DND-41 (cell line): ENCODE measurements around the gene EFHD2.

Experiments used
- ATAC-seq: fragments of 200-7000 bp; cut with Tn5 transposase; 3 replicates; pipeline ENCODE4 v1.9.1; 2021; ENCODE audit warnings: low read depth; ENCODE audit not compliant: insufficient read depth
- DNase-seq: peaks from one replicate; pipeline ENCODE4 v3.0.0-alpha.2; 2020
- H2AFZ ChIP-seq: 2 replicates; pipeline ENCODE4 v1.6.0; 2012; ENCODE audit warnings: low read depth, low read length
- H3K27ac ChIP-seq: 2 replicates; pipeline ENCODE4 v1.5.1; 2012; ENCODE audit warnings: low read length, inconsistent platforms
- H3K27me3 ChIP-seq: fragments of 200-600 bp; sonication (generic); 2 replicates; pipeline ENCODE4 v1.6.0; 2012; ENCODE audit warnings: low read length, mild to moderate bottlenecking, inconsistent platforms; ENCODE audit not compliant: insufficient read depth, poor library complexity
- H3K36me3 ChIP-seq: 2 replicates; pipeline ENCODE4 v1.5.1; 2012; ENCODE audit warnings: low read length, inconsistent platforms; ENCODE audit not compliant: insufficient read depth
- H3K4me1 ChIP-seq: 2 replicates; pipeline ENCODE4 v1.5.1; 2012; ENCODE audit warnings: mild to moderate bottlenecking, low read length; ENCODE audit not compliant: insufficient read depth
- H3K4me2 ChIP-seq: 2 replicates; pipeline ENCODE4 v1.6.0; 2012; ENCODE audit warnings: mild to moderate bottlenecking, moderate library complexity, low read length, inconsistent platforms; ENCODE audit not compliant: insufficient read depth
- H3K4me3 ChIP-seq, 2 experiments: fragments of 200-600 bp in 1 of 2; shearing (Covaris generic) in 1 of 2; 2 replicates each; pipeline ENCODE4 v1.5.1; 2012 to 2016; ENCODE audit warnings: inconsistent platforms in 2 of 2, low read length in 2 of 2, mild to moderate bottlenecking in 2 of 2, low read depth in 1 of 2, moderate library complexity in 1 of 2
- H3K79me2 ChIP-seq: 2 replicates; pipeline ENCODE4 v1.6.0; 2012; ENCODE audit warnings: low read length, inconsistent platforms; ENCODE audit not compliant: insufficient read depth
- H3K9ac ChIP-seq: 2 replicates; pipeline ENCODE4 v1.6.0; 2012; ENCODE audit warnings: low read depth, mild to moderate bottlenecking, inconsistent platforms, low read length, moderate library complexity
- H3K9me3 ChIP-seq: 2 replicates; pipeline ENCODE4 v1.5.1; 2012; ENCODE audit warnings: low read length, moderate library complexity, mild to moderate bottlenecking, inconsistent platforms; ENCODE audit not compliant: insufficient read depth, severe bottlenecking
- H4K20me1 ChIP-seq: 2 replicates; pipeline ENCODE4 v1.6.0; 2012; ENCODE audit warnings: low read length; ENCODE audit not compliant: insufficient read depth
- CTCF ChIP-seq: IDR thresholded peaks from 2 replicates; pipeline ENCODE4 v1.5.1; 2012; ENCODE audit warnings: borderline replicate concordance, low read length, moderate library complexity, mild to moderate bottlenecking; ENCODE audit not compliant: poor library complexity, severe bottlenecking; ENCODE audit errors: extremely low read depth
- EZH2 ChIP-seq: IDR thresholded peaks from 3 replicates; pipeline ENCODE4 v1.6.1; 2012; ENCODE audit warnings: borderline replicate concordance, low read depth, mild to moderate bottlenecking, moderate library complexity, low read length, inconsistent platforms; ENCODE audit not compliant: severe bottlenecking

Gene EFHD2

GRCh38 chr1:15428815-15429435 lies 19.2 kb downstream of the EFHD2 start:
- no peaks in the 10 kb centered on the region for H3K79me2 ChIP-seq
- H3K36me3 ChIP-seq, result peaks cover 22% of the 10 kb centered on the region
- H2AFZ ChIP-seq, result no peak overlapping the region
- H4K20me1 ChIP-seq, result peaks cover 25% of the 10 kb centered on the region
- no peaks in the 10 kb centered on the region for H3K4me1 ChIP-seq
- H3K4me3 ChIP-seq, result no peak overlapping the region
- no peak overlapping the region for H3K9ac ChIP-seq
- TF ChIP-seq EZH2 (no peak), CTCF (no peak)
- no peak for DNase-seq
- H3K4me2 ChIP-seq, result no peak overlapping the region
- H3K27ac ChIP-seq, result no peak overlapping the region
- H3K27me3 ChIP-seq, result no peaks in the 10 kb centered on the region
- ATAC-seq, result no peak
- H3K9me3 ChIP-seq, result no peaks in the 10 kb centered on the region

GRCh38 chr1:15429701-15430149 lies 20.0 kb downstream of the EFHD2 start:
- Histone ChIP-seq H3K9me3 (no peaks in the 10 kb centered on the region), H2AFZ (no peak overlapping the region), H3K4me1 (no peaks in the 10 kb centered on the region), H3K4me3 (no peak overlapping the region), H3K27me3 (no peaks in the 10 kb centered on the region), H3K27ac (no peak overlapping the region), H3K9ac (no peak overlapping the region), H3K79me2 (no peaks in the 10 kb centered on the region), H4K20me1 (peaks cover 18% of the 10 kb centered on the region), H3K36me3 (peaks cover 22% of the 10 kb centered on the region), H3K4me2 (no peak overlapping the region)
- TF ChIP-seq CTCF (no peak), EZH2 (no peak)
- ATAC-seq (no peak), DNase-seq (no peak)

- Histone ChIP-seq H3K4me2 (no peak overlapping the region), H3K27ac (no peak overlapping the region), H3K4me3 (no peak overlapping the region), H4K20me1 (peaks cover 8% of the 10 kb centered on the region; the same call in 1 of the 2 replicates), H3K27me3 (no peaks in the 10 kb centered on the region), H3K4me1 (no peaks in the 10 kb centered on the region), H3K36me3 (peaks cover 16% of the 10 kb centered on the region), H3K79me2 (no peaks in the 10 kb centered on the region), H3K9me3 (no peaks in the 10 kb centered on the region), H2AFZ (no peak overlapping the region), H3K9ac (no peak overlapping the region)
- TF ChIP-seq EZH2 (no peak), CTCF (peak; percentile 98)
- DNase-seq (peak; percentile 73), ATAC-seq (peak; percentile 85)
Observed at GRCh38 chr1:15430787-15431570, 21.3 kb downstream of the EFHD2 start.
